Peyer's patch (tissue), 4 donors: ENCODE data around the gene USP31.

Source experiments
- POLR2A ChIP-seq, 2 donors: fragments of 450-650 bp; IDR thresholded peaks; one replicate each; pipeline ENCODE4 v1.5.1; 2017; ENCODE audit warnings: antibody characterized with exemption in 2 of 2, mild to moderate bottlenecking in 2 of 2, moderate library complexity in 2 of 2
- TF ChIP-seq, protein P1 (sequence below), 6 experiments: fragments of 450-650 bp in 4 of 6; fragments of 200-600 bp in 2 of 6; sonication (generic) in 1 of 6; IDR thresholded peaks; one replicate each; pipeline ENCODE4 v1.5.1; 2017 to 2019; ENCODE audit warnings: antibody characterized with exemption in 6 of 6, mild to moderate bottlenecking in 3 of 6, moderate library complexity in 1 of 6

DNA sequence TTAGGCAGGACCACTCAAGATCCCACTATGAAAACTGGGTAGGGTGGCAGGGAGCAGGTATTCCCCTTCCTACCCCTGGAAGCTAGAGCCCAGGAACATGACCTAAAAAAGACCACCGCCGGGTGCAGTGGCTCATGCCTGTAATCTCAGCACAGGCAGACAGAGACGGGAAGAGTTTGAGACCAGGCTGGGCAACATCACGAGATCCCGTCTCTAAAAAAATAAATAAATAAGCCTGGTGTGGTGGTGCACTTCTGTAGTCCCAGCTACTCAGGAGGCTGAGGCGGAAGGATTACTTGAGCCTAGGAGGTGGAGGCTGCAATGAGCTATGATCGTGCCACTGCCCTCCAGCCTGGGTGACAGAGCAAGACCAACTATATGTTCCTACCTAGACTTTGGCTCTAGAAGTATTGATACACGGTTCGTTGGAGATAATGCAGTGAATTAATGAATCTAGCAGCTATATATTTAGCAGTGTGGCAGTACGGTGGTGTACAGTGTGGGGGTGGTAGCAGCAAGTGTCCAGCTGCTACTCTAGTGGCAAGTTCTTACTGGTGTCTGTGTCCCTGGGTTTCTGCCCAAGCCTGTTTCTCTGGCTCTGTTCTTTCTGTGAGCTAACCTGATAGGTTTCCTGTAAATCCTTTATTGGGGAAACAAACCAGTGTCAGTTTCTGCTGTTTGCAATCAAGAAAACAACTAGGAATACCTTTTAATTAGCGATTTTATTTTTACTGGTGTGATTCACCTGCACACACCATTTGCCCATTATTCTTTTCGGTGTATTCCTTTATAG is 3.3 kb upstream of the USP31 start:
- TF ChIP-seq, protein P1, sequence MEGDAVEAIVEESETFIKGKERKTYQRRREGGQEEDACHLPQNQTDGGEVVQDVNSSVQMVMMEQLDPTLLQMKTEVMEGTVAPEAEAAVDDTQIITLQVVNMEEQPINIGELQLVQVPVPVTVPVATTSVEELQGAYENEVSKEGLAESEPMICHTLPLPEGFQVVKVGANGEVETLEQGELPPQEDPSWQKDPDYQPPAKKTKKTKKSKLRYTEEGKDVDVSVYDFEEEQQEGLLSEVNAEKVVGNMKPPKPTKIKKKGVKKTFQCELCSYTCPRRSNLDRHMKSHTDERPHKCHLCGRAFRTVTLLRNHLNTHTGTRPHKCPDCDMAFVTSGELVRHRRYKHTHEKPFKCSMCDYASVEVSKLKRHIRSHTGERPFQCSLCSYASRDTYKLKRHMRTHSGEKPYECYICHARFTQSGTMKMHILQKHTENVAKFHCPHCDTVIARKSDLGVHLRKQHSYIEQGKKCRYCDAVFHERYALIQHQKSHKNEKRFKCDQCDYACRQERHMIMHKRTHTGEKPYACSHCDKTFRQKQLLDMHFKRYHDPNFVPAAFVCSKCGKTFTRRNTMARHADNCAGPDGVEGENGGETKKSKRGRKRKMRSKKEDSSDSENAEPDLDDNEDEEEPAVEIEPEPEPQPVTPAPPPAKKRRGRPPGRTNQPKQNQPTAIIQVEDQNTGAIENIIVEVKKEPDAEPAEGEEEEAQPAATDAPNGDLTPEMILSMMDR (IDR thresholded peaks at IDR 0.05): no peak
- no peak for TF ChIP-seq POLR2A (IDR thresholded peaks at IDR 0.05)
